Activated naive CD8-positive, alpha-beta T cell treated with anti-CD3 and anti-CD28 coated beads, Interleukin-2, amount 50 U/mL, for 24 hours (primary cell): ENCODE results near the gene FBXL17.

Experiments used
- ATAC-seq: fragments of 150-1000 bp; cut with Tn5 transposase; one replicate; pipeline ENCODE4 v1.10.0; 2021
- DNase-seq: peaks from one replicate; pipeline ENCODE4 v3.0.0; 2021
- H3K27ac Mint-ChIP-seq: one replicate; pipeline ENCODE4 v1.8.0; 2021; ENCODE audit warnings: mild to moderate bottlenecking, mixed read lengths
- H3K27me3 Mint-ChIP-seq: one replicate; pipeline ENCODE4 v1.8.0; 2021; ENCODE audit warnings: mixed read lengths
- H3K36me3 Mint-ChIP-seq: one replicate; pipeline ENCODE4 v1.8.0; 2021; ENCODE audit warnings: low read depth, mixed read lengths
- H3K4me1 Mint-ChIP-seq: one replicate; pipeline ENCODE4 v1.8.0; 2021; ENCODE audit warnings: mixed read lengths
- H3K4me3 Mint-ChIP-seq: one replicate; pipeline ENCODE4 v1.8.0; 2021; ENCODE audit warnings: mild to moderate bottlenecking, moderate library complexity, mixed read lengths
- H3K9me3 Mint-ChIP-seq: one replicate; pipeline ENCODE4 v1.8.0; 2021; ENCODE audit warnings: mixed read lengths

FBXL17 gene

DNA sequence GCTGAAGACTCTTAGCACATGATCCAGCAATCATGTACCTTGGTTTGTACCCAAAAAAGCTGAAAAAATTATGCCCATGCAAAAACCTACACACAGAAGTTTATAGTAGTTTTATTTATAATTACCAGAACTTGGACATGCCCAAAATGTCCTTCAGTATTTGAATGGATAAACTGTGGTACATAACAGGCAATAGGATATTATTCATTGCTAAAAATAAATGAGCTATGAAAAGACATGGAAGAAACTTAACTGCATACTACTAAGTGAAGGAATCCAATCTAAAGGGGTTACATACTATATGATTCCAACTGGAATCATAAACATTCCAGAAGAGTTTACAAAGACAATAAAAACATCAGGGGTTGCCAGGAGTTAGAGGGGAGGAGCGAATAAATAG is 25.6 kb downstream of the FBXL17 start:
- ATAC-seq (no peak), DNase-seq (no peak)
- Mint-ChIP-seq H3K27me3 (no peaks in the 10 kb centered on the region), H3K36me3 (no peaks in the 10 kb centered on the region), H3K4me3 (no peak overlapping the region), H3K9me3 (no peaks in the 10 kb centered on the region), H3K4me1 (peaks cover 3% of the 10 kb centered on the region), H3K27ac (no peak overlapping the region)

DNA sequence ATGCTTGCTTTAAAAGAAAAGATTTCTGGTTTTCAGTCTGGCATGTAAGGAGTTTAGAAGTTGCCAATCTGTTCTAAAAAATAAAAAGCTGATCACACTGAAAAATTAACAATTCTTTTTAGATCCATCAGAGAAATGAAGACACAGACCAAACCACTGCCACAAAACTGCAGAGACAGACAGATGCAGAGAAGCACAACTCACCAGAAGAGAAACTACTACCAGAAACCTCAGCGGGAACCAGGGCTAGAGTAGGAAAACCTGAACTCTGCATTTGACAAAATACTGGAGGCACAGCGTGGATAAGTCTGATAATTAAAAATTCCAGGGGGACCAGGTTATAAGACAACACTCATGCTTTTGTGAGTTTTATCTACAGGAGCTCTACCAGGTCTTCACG is 28.8 kb downstream of the FBXL17 start:
- DNase-seq (no peak), ATAC-seq (no peak)
- Mint-ChIP-seq H3K4me3 (no peak overlapping the region), H3K27me3 (no peaks in the 10 kb centered on the region), H3K36me3 (no peaks in the 10 kb centered on the region), H3K4me1 (peaks cover 2% of the 10 kb centered on the region), H3K9me3 (no peaks in the 10 kb centered on the region), H3K27ac (no peak overlapping the region)

DNA sequence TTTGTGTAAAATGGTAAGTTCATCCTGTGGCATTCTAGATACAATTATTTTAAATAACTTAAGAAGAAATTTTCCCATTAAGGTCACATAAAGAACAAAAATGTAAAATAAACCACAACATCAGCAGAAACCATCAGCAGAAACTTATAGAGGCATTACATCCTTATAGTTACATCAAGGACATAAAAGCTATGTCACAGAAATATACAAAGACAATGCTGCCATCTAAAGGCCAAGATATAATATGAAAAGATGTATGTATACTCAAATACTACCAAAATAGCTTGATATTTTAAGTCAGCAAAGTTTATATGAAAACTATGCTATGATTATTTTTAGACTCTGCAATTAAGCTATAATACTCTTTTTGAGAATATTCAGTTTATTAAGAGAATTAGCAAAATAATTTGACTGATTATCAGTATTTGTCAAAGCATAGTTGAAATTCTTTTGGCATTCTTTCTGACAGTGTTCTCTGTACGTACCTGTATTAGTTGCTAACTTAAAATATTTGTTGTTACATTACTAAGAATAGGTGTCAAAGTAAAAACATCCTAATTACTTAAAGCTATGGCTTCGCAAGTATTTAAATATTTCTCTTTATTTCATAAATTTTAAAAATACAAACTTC is 36.2 kb downstream of the FBXL17 start:
- no peak overlapping the region for H3K27ac Mint-ChIP-seq
- no peaks in the 10 kb centered on the region for H3K36me3 Mint-ChIP-seq
- DNase-seq, result no peak
- ATAC-seq, result peak; percentile 24
- H3K27me3 Mint-ChIP-seq, result no peaks in the 10 kb centered on the region
- H3K9me3 Mint-ChIP-seq, result no peaks in the 10 kb centered on the region
- H3K4me1 Mint-ChIP-seq, result no peaks in the 10 kb centered on the region
- no peak overlapping the region for H3K4me3 Mint-ChIP-seq

DNA sequence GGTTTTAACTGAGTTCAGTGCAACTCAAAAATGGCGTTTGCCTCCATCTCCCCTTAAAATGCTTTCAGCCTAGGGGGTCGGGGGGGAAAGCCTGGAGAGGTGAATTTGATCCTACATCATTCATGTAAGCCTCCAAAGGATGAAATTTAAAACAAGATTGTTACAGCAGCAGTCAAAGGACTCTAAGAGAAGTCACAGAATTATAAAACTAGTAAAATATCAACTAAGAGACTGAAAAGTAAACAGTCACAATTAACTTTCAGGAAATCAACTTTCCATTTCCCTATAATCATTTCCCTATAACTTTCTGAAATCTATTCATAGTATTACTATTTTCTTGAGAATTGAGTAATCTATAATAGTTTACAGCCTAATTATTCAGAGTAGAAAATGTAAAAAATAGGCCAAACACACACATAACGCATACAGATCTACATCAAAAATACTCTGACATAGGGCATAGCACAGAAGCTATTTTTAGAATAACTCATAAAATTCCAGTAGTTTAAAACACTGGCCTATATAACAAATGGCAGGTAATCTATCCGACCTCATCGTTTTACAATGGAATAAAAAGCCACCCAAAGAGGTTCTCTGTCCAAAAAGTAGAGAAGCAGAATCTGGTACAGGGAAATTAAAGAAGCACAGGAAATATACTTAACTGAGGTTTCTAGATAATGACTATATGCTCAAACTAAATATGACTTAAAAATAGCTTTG is 37.6 kb downstream of the FBXL17 start:
- Mint-ChIP-seq H3K4me1 (no peaks in the 10 kb centered on the region), H3K4me3 (no peak overlapping the region), H3K27me3 (no peaks in the 10 kb centered on the region), H3K9me3 (no peaks in the 10 kb centered on the region), H3K36me3 (no peaks in the 10 kb centered on the region), H3K27ac (no peak overlapping the region)
- DNase-seq, result no peak
- ATAC-seq, result no peak

DNA sequence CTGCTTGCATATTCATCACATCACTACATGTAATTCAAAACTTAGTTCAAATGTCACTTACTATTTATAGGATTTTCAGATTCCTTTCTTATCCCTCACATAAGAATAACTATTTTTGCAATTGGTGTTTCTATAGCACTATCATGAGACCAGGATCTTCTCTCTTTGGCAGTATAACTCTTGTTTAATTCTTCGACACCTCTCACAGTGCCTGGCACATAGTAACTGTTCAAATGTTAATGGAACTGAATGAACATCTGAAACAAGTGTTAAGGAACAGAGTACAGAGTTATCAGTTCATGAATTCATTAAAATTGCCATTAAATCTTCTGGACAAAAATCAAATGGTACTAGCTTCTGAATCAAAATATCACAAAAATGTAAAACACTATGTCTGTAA is 40.0 kb downstream of the FBXL17 start:
- H3K27ac Mint-ChIP-seq, result no peak overlapping the region
- H3K4me1 Mint-ChIP-seq, result no peaks in the 10 kb centered on the region
- ATAC-seq (no peak), DNase-seq (no peak)
- H3K27me3 Mint-ChIP-seq, result no peaks in the 10 kb centered on the region
- H3K36me3 Mint-ChIP-seq, result no peaks in the 10 kb centered on the region
- no peak overlapping the region for H3K4me3 Mint-ChIP-seq
- no peaks in the 10 kb centered on the region for H3K9me3 Mint-ChIP-seq

DNA sequence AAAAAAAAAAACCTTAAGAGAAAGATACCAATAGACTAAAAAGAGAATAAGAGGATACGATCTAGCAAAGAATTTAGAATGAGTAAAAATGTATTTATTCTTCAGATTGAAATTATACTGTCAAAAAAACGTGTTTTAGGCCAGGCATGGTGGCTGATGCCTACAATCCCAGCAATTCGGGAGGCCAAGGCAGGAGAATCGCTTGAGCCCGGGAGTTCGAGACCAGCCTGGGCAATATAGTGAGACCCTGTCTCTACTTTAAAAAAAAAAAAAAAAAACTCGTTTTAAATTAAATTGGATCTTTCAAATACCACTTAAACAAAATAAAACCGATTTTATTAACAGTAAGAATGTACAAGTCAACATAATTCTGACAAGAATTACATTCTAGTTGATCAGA is 41.8 kb downstream of the FBXL17 start:
- Mint-ChIP-seq H3K36me3 (no peaks in the 10 kb centered on the region), H3K27me3 (no peaks in the 10 kb centered on the region), H3K9me3 (no peaks in the 10 kb centered on the region), H3K4me3 (no peak overlapping the region), H3K4me1 (no peaks in the 10 kb centered on the region), H3K27ac (no peak overlapping the region)
- DNase-seq (no peak), ATAC-seq (no peak)

DNA sequence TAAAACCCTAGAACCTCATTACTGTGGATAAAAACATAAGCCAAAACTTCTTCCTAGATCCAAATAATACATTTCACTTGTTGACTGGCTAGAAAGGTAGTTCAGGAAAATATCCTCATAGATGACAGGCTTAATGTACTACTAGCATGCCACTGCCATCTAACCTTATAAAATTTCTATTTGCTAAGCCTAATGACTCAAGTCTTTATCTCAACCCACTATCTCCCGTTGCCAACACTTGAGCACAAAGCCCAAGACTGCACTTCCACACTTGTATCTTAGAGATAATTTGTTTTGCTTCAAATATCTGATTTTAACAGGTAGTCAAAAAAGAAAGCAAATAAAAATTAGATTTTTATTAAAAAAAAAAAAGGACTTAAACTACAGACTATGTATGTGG is 42.7 kb downstream of the FBXL17 start:
- no peak overlapping the region for H3K4me3 Mint-ChIP-seq
- ATAC-seq, result no peak
- H3K27me3 Mint-ChIP-seq, result no peaks in the 10 kb centered on the region
- no peak for DNase-seq
- peaks cover 2% of the 10 kb centered on the region for H3K36me3 Mint-ChIP-seq
- no peaks in the 10 kb centered on the region for H3K4me1 Mint-ChIP-seq
- H3K9me3 Mint-ChIP-seq, result no peaks in the 10 kb centered on the region
- no peak overlapping the region for H3K27ac Mint-ChIP-seq

DNA sequence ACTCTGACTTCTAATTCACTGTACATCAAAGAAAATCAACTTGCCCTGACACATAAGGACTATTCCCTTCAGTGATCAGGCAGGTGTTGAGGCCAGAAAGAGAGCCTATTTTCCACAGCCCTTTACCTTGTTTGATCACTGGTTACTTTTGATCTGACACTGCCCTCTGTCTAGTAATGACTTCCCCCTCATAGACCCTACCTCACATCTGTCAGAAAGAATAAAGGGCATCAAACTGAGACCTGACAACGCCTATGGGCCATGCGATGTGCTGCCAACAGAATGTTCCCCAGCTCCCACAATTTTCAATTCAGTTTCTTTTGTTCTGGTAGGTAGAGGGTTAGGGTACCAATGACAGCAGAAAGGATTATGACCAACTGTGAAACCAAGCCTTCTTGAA is 47.7 kb downstream of the FBXL17 start:
- peaks cover 2% of the 10 kb centered on the region for H3K36me3 Mint-ChIP-seq
- no peak overlapping the region for H3K4me3 Mint-ChIP-seq
- no peak overlapping the region for H3K27ac Mint-ChIP-seq
- no peaks in the 10 kb centered on the region for H3K4me1 Mint-ChIP-seq
- H3K27me3 Mint-ChIP-seq, result no peaks in the 10 kb centered on the region
- H3K9me3 Mint-ChIP-seq, result no peaks in the 10 kb centered on the region
- ATAC-seq (no peak), DNase-seq (no peak)

DNA sequence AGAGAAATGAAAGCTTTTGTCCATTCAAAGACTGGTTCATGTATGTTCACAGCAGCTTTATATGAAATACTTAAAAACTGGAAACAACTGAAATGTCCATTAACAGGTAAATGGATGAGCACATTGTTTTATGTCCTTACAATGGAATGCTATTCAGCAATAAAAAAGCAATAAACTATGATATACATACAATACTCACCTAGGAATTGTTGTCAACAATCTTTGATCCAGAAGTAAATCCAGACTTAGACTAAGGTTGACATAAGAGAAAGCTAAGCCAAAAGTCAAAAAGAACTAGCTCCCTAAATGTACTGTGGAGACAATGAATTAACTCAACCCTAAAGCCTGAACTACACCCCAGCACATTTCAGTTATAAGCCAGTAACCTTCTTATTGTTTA is 54.9 kb downstream of the FBXL17 start:
- no peak overlapping the region for H3K4me3 Mint-ChIP-seq
- peaks cover 8% of the 10 kb centered on the region for H3K9me3 Mint-ChIP-seq
- no peak for ATAC-seq
- H3K27ac Mint-ChIP-seq, result no peak overlapping the region
- no peaks in the 10 kb centered on the region for H3K4me1 Mint-ChIP-seq
- no peak for DNase-seq
- H3K36me3 Mint-ChIP-seq, result peaks cover 22% of the 10 kb centered on the region
- H3K27me3 Mint-ChIP-seq, result no peaks in the 10 kb centered on the region

DNA sequence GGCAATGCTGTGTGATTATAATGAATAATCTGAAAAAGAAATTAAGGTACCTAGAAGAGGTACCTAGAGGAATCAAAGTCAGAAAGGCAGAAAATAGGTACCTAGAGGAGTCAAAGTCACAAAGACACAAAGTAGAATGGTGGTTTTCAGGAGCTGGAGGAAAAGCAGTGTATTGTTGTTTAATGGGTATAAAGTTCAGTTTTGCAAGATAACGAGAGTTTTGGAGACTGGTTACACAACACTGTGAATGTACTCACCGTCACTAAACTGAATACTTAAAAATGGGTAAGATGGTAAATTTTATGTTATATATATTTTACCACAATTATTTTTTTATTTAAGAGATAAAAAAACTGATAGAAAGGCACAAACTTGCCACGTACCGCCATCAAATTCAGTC is 57.0 kb downstream of the FBXL17 start:
- H3K4me1 Mint-ChIP-seq, result no peaks in the 10 kb centered on the region
- no peak for DNase-seq
- H3K27me3 Mint-ChIP-seq, result no peaks in the 10 kb centered on the region
- H3K9me3 Mint-ChIP-seq, result peaks cover 8% of the 10 kb centered on the region
- H3K36me3 Mint-ChIP-seq, result peaks cover 24% of the 10 kb centered on the region
- no peak overlapping the region for H3K27ac Mint-ChIP-seq
- H3K4me3 Mint-ChIP-seq, result no peak overlapping the region
- ATAC-seq, result no peak

DNA sequence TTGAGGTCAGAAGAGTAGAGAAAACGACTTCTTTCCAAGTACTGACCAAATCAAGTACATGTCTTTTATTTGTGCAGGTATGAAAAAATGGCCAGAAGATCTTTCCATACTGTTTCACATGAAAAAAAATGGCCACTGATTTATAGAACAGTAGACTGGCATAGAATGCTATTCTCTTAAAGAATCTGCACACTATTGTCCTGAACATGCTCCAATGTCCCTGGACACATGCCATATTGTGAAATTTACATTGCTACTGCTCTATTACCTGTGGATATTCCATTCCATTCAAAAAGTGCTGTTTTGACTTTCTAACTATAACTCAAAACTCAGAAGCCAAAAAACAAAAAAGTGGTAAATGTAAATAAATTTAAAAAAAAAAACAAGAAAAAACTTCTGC is 60.6 kb downstream of the FBXL17 start:
- ATAC-seq, result no peak
- peaks cover 17% of the 10 kb centered on the region for H3K36me3 Mint-ChIP-seq

DNA sequence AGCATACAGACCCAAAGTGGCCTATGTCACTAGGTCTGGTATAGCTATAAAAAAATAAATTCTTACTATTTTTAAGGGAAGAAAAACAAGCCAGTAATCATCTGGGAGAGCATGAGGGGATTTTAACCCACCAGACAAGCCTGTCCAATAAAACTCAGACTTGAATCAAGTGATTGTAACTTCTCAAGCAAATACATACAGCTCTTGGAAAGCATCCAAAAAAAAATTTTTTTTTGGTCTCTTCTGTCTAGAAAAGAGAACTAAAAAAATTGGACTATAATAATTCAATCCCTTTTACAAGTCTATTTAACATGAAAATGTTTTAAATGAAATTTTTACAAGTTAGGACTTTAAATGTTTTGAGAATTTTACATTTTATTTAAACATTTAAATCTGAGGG is 61.7 kb downstream of the FBXL17 start:
- ATAC-seq (no peak), DNase-seq (no peak)
- no peaks in the 10 kb centered on the region for H3K9me3 Mint-ChIP-seq
- H3K4me1 Mint-ChIP-seq, result no peaks in the 10 kb centered on the region
- no peaks in the 10 kb centered on the region for H3K27me3 Mint-ChIP-seq
- H3K27ac Mint-ChIP-seq, result no peak overlapping the region
- peaks cover 10% of the 10 kb centered on the region for H3K36me3 Mint-ChIP-seq
- no peak overlapping the region for H3K4me3 Mint-ChIP-seq

More for the DNA sequence above, 60.6 kb downstream of the FBXL17 start:
- H3K9me3 Mint-ChIP-seq, result peaks cover 8% of the 10 kb centered on the region
- no peak overlapping the region for H3K27ac Mint-ChIP-seq
- H3K4me3 Mint-ChIP-seq, result no peak overlapping the region
- no peaks in the 10 kb centered on the region for H3K4me1 Mint-ChIP-seq
- H3K27me3 Mint-ChIP-seq, result no peaks in the 10 kb centered on the region
- DNase-seq, result no peak

DNA sequence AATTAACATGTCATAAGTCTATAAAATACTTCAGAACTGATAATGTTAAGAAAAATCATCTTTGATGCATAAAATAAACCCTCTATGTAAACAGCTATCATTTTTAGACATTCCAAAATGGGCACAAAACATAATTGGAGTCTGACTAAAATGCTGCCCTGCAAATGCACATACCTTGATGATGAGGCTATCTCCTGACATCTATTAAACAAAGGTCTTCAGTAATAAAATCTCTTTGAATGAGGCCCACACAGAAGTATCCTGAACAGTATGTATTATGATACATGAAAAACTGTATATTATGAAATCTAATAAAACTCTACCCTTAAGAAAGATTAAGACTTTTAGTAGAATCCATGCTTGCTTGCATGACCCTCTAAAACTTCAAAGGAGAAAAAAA is 66.1 kb downstream of the FBXL17 start:
- Mint-ChIP-seq H3K9me3 (no peaks in the 10 kb centered on the region), H3K27me3 (no peaks in the 10 kb centered on the region), H3K27ac (no peak overlapping the region), H3K4me3 (no peak overlapping the region), H3K36me3 (peaks cover 3% of the 10 kb centered on the region), H3K4me1 (no peaks in the 10 kb centered on the region)
- DNase-seq (no peak), ATAC-seq (no peak)

DNA sequence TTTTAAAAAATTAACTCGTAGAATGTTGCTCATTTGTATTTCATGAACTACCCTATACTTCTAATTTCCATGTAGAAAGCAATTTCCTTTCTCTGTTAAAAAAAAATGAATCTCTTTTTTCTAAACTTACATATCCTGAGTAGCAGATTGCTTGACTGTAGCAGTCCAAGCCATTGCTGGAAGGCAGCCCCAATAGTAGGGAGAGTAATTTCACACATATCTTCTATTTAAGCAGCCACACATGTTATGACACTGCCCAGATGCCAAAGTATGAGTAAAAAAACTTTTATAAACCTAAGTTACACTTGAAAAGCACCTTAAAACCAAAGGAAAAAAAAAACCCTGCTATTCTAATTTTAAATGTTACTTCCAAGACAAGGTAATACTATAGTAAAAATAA is 69.6 kb downstream of the FBXL17 start:
- no peaks in the 10 kb centered on the region for H3K4me1 Mint-ChIP-seq
- no peak for ATAC-seq
- no peaks in the 10 kb centered on the region for H3K36me3 Mint-ChIP-seq
- H3K4me3 Mint-ChIP-seq, result no peak overlapping the region
- H3K9me3 Mint-ChIP-seq, result no peaks in the 10 kb centered on the region
- no peak for DNase-seq
- H3K27ac Mint-ChIP-seq, result no peak overlapping the region
- no peaks in the 10 kb centered on the region for H3K27me3 Mint-ChIP-seq

DNA sequence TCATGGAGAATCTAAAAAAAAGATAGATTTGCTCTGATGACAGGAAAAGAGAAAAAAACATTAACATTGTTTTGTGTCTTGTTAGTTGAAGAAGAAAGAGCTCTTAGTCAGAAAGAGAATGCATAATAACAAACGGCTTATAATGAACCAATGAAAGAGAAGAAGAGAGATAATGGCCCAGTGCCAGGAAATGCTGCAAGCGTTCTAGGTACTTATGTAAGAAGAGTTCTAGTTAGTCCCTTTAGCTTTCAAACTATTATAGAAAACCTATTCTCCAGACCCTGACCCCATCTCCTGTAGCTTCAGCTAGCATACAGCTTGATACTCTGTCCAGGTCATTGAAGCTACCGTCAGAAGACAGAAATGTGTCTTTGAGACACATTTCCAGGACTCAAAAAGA is 70.2 kb downstream of the FBXL17 start:
- ATAC-seq, result no peak
- Mint-ChIP-seq H3K4me1 (no peaks in the 10 kb centered on the region), H3K9me3 (no peaks in the 10 kb centered on the region), H3K36me3 (no peaks in the 10 kb centered on the region), H3K27ac (no peak overlapping the region), H3K4me3 (no peak overlapping the region), H3K27me3 (no peaks in the 10 kb centered on the region)
- no peak for DNase-seq

DNA sequence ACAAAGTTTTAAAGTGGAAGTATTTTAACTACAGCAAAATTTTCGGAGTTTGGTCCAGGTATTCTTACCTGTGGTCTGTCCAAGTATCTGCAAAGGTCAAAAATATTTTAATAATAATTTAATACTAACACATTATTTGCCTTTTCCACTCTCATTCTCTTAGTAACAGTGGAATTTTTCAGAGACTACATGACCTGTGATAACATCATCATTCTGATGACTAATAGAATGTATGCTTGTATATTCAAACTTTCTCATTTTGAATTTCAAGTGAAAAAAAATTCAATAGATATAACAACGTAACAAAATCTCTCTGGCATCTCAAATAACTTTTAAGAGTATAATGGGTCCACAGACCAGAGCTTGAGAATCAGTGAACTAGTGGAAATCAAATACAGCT is 78.3 kb downstream of the FBXL17 start:
- no peak for ATAC-seq
- no peak for DNase-seq
- Mint-ChIP-seq H3K4me3 (no peak overlapping the region), H3K9me3 (no peaks in the 10 kb centered on the region), H3K4me1 (peaks cover 1% of the 10 kb centered on the region), H3K27ac (no peak overlapping the region), H3K36me3 (no peaks in the 10 kb centered on the region), H3K27me3 (no peaks in the 10 kb centered on the region)
